Measurements from ENCODE around the gene S100A14. TPM values are rescaled to one million over a fixed set of nuclear protein-coding genes. Genes with fewer than 3 reads are reported as not detected.

S100A14 gene
- total and polyA plus RNA-seq, 2 of the 13 experiments (the other 11 are each of a cell fraction or from before 2014, with no cell fraction given) = 1.4 to 7.7 TPM

- TF ChIP-seq TFAP4 (IDR thresholded peaks at IDR 0.05; ENCODE audit: borderline replicate concordance, low read depth) = no peak
- TF ChIP-seq, protein P1, sequence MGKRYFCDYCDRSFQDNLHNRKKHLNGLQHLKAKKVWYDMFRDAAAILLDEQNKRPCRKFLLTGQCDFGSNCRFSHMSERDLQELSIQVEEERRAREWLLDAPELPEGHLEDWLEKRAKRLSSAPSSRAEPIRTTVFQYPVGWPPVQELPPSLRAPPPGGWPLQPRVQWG (CRISPR knock-in tag; IDR thresholded peaks at IDR 0.05; ENCODE audit: borderline replicate concordance, low read depth) = no peak
- no peak for TF ChIP-seq ZNF343 (CRISPR knock-in tag; IDR thresholded peaks at IDR 0.05)
- TF ChIP-seq NFE2 (CRISPR knock-in tag; IDR thresholded peaks at IDR 0.05) = no peak
- no peak for TF ChIP-seq ZNF263 (CRISPR knock-in tag; IDR thresholded peaks at IDR 0.05)
- no peak for TF ChIP-seq HHEX (CRISPR knock-in tag; IDR thresholded peaks at IDR 0.05)
- 0 out of 2 replicates have a peak, but pooled peaks have one; percentile 54 for TF ChIP-seq THYN1 (CRISPR knock-in tag; IDR thresholded peaks at IDR 0.05; ENCODE audit: borderline replicate concordance, low read depth)
- TF ChIP-seq, protein P2, sequence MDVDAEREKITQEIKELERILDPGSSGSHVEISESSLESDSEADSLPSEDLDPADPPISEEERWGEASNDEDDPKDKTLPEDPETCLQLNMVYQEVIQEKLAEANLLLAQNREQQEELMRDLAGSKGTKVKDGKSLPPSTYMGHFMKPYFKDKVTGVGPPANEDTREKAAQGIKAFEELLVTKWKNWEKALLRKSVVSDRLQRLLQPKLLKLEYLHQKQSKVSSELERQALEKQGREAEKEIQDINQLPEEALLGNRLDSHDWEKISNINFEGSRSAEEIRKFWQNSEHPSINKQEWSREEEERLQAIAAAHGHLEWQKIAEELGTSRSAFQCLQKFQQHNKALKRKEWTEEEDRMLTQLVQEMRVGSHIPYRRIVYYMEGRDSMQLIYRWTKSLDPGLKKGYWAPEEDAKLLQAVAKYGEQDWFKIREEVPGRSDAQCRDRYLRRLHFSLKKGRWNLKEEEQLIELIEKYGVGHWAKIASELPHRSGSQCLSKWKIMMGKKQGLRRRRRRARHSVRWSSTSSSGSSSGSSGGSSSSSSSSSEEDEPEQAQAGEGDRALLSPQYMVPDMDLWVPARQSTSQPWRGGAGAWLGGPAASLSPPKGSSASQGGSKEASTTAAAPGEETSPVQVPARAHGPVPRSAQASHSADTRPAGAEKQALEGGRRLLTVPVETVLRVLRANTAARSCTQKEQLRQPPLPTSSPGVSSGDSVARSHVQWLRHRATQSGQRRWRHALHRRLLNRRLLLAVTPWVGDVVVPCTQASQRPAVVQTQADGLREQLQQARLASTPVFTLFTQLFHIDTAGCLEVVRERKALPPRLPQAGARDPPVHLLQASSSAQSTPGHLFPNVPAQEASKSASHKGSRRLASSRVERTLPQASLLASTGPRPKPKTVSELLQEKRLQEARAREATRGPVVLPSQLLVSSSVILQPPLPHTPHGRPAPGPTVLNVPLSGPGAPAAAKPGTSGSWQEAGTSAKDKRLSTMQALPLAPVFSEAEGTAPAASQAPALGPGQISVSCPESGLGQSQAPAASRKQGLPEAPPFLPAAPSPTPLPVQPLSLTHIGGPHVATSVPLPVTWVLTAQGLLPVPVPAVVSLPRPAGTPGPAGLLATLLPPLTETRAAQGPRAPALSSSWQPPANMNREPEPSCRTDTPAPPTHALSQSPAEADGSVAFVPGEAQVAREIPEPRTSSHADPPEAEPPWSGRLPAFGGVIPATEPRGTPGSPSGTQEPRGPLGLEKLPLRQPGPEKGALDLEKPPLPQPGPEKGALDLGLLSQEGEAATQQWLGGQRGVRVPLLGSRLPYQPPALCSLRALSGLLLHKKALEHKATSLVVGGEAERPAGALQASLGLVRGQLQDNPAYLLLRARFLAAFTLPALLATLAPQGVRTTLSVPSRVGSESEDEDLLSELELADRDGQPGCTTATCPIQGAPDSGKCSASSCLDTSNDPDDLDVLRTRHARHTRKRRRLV (CRISPR knock-in tag; IDR thresholded peaks at IDR 0.05) = no peak; the same call in 1 of the 2 replicates
- peak; percentile 87 for TF ChIP-seq ZNF138 (CRISPR knock-in tag; IDR thresholded peaks at IDR 0.05; ENCODE audit: low read depth)
- TF ChIP-seq FOXA1 (IDR thresholded peaks at IDR 0.05) = no peak
- TF ChIP-seq FOXA1 (CRISPR knock-in tag; IDR thresholded peaks at IDR 0.05) = peak; percentile 69
- peak; percentile 71; the same call in 1 of the 2 replicates for TF ChIP-seq YEATS2 (CRISPR knock-in tag; IDR thresholded peaks at IDR 0.05; ENCODE audit: borderline replicate concordance)
- TF ChIP-seq, protein P3, sequence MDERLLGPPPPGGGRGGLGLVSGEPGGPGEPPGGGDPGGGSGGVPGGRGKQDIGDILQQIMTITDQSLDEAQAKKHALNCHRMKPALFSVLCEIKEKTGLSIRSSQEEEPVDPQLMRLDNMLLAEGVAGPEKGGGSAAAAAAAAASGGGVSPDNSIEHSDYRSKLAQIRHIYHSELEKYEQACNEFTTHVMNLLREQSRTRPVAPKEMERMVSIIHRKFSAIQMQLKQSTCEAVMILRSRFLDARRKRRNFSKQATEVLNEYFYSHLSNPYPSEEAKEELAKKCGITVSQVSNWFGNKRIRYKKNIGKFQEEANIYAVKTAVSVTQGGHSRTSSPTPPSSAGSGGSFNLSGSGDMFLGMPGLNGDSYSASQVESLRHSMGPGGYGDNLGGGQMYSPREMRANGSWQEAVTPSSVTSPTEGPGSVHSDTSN (CRISPR knock-in tag; IDR thresholded peaks at IDR 0.05) = no peak
- TF ChIP-seq HNRNPL (IDR thresholded peaks at IDR 0.05; ENCODE audit: low read depth, low read length) = peak; percentile 80
- peak; percentile 51; the same call in 1 of the 2 replicates for TF ChIP-seq SIN3A (IDR thresholded peaks at IDR 0.05; ENCODE audit: borderline replicate concordance, low read depth, low read length)
- TF ChIP-seq ZFP36 (IDR thresholded peaks at IDR 0.05; ENCODE audit: borderline replicate concordance, low read depth, low read length, partially characterized antibody) = no peak
- TF ChIP-seq ZNF709 (CRISPR knock-in tag; IDR thresholded peaks at IDR 0.05) = no peak; the same call in 1 of the 2 replicates
- TF ChIP-seq ZNF33B (CRISPR knock-in tag; IDR thresholded peaks at IDR 0.05) = no peak; the same call in 1 of the 2 replicates
- TF ChIP-seq ZBTB3 (CRISPR knock-in tag; IDR thresholded peaks at IDR 0.05; ENCODE audit: borderline replicate concordance, low read depth) = peak; percentile 59; the same call in 1 of the 2 replicates
Observed at GRCh38 chr1:153633754-153634665, 17.9 kb upstream of the S100A14 start, which contains the start of gene CHTOP (continued).

All from HepG2 (cell line).